Activated B cell treated with CpG ODN at 0.5 μM for 24 hours (primary cell): ENCODE measurements around the gene ADAMTS17. TPM values are rescaled to one million over a fixed set of nuclear protein-coding genes. Genes with fewer than 3 reads are reported as not detected.

ENCODE experiments used
- ATAC-seq: fragments of 200-7000 bp; cut with Tn5 transposase; one replicate; pipeline ENCODE4 v1.10.0; 2021; ENCODE audit warnings: low read depth, mild to moderate bottlenecking, moderate library complexity
- CTCF ChIA-PET: fragments of 350-600 bp; sonication (Branson Sonifier 250); formaldehyde crosslinking; loops from one replicate; lab custom pipeline; 2021; ENCODE audit warnings: antibody characterized with exemption; lab: Charles Lee
- POLR2A ChIA-PET: fragments of 350-600 bp; sonication (Branson Sonifier 250); formaldehyde crosslinking; loops from one replicate; lab custom pipeline; 2021; ENCODE audit warnings: antibody characterized with exemption; lab: Charles Lee
- DNase-seq: peaks from one replicate; pipeline ENCODE4 v3.0.0; 2022
- H3K27ac Mint-ChIP-seq: one replicate; pipeline ENCODE4 v1.8.0; 2020; ENCODE audit warnings: mixed read lengths
- H3K27me3 Mint-ChIP-seq: one replicate; pipeline ENCODE4 v1.8.0; 2021; ENCODE audit warnings: mixed read lengths
- H3K36me3 Mint-ChIP-seq: one replicate; pipeline ENCODE4 v1.8.0; 2021; ENCODE audit warnings: low read depth, mixed read lengths
- H3K4me1 Mint-ChIP-seq: one replicate; pipeline ENCODE4 v1.8.0; 2021; ENCODE audit warnings: mixed read lengths
- H3K4me3 Mint-ChIP-seq: one replicate; pipeline ENCODE4 v1.8.0; 2020; ENCODE audit warnings: mild to moderate bottlenecking, mixed read lengths
- H3K9me3 Mint-ChIP-seq: one replicate; pipeline ENCODE4 v1.8.0; 2020; ENCODE audit warnings: mixed read lengths
- CTCF ChIP-seq: fragments of 200-600 bp; IDR thresholded peaks from one replicate; pipeline ENCODE4 v1.8.0; 2022; ENCODE audit warnings: antibody characterized with exemption, mild to moderate bottlenecking
- intact Hi-C: fragments of 100-400 bp; cut with micrococcal nuclease; formaldehyde crosslinking; loops from one replicate; pipeline ENCODE4 v1.15.1; 2024
- total RNA-seq: library from RNA; stranded (reverse); gene quantifications from 2 replicates; pipeline ENCODE4 v1.2.3, GENCODE V29; 2022

Gene ADAMTS17
- total RNA-seq, 1 donor from 2014 or later, result 1.6 TPM

DNA sequence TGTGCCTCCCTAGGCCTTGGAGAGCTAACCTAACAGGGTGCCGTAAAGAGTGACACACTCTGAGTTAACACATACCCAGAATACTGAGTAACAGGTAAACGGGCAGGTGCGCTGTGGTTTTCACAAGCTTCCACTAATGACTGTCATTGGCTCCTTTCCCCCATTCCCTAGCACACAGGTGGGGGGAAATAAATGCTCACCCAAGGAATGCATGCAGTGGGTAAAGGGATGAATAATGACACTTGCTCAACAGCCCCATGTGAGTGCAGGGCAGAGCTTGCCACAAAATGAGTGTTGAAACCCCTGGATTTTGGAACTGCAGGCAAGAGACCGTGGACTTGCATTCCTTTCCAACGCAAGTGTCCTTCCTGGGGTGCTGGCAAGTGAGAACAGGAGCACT is 57.6 kb downstream of the ADAMTS17 start:
- no peak for TF ChIP-seq CTCF
- DNase-seq, result no peak
- H3K4me3 Mint-ChIP-seq, result no peak overlapping the region
- no peak for ATAC-seq
- ChIA-PET POLR2A (no interaction called here), CTCF (no interaction called here)
- peaks cover 4% of the 10 kb centered on the region for H3K9me3 Mint-ChIP-seq
- peaks cover 3% of the 10 kb centered on the region for H3K27me3 Mint-ChIP-seq
- intact Hi-C loops, result no loop called here
- H3K36me3 Mint-ChIP-seq, result no peaks in the 10 kb centered on the region
- H3K4me1 Mint-ChIP-seq, result no peaks in the 10 kb centered on the region
- no peak overlapping the region for H3K27ac Mint-ChIP-seq

GRCh38 chr15:100281096-100281917 is 60.5 kb downstream of the ADAMTS17 start:
- no peak for DNase-seq
- Mint-ChIP-seq H3K36me3 (no peaks in the 10 kb centered on the region), H3K9me3 (no peaks in the 10 kb centered on the region), H3K27me3 (peaks cover 1% of the 10 kb centered on the region), H3K4me3 (no peak overlapping the region), H3K4me1 (no peaks in the 10 kb centered on the region), H3K27ac (no peak overlapping the region)
- intact Hi-C loops, result no loop called here
- ATAC-seq, result no peak
- ChIA-PET POLR2A (no interaction called here), CTCF (no interaction called here)
- no peak for TF ChIP-seq CTCF

DNA sequence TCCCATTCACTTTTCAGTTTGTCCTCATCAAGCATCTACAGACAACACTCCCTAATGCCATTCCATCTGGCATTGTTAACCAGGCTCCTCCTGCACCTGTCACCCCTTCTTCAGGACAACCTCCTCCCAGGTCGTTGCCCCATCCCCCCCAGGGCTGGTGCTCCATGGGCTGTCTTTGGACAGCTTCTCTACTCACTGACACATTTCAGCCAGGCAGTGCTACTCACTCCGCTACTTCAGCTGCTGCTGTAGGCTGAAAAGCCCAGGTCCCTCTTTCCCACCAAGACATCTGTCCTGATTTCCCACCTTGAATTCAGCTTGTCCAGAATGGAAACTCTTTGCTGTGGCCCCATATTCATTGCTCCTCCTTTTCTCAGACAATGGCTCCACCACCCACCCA is 61.9 kb downstream of the ADAMTS17 start:
- DNase-seq (no peak), ATAC-seq (no peak)
- ChIA-PET POLR2A (no interaction called here), CTCF (no interaction called here)
- intact Hi-C loops, result no loop called here
- Mint-ChIP-seq H3K27me3 (peaks cover 1% of the 10 kb centered on the region), H3K36me3 (no peaks in the 10 kb centered on the region), H3K4me1 (no peaks in the 10 kb centered on the region), H3K4me3 (no peak overlapping the region), H3K27ac (no peak overlapping the region), H3K9me3 (no peaks in the 10 kb centered on the region)
- no peak for TF ChIP-seq CTCF

DNA sequence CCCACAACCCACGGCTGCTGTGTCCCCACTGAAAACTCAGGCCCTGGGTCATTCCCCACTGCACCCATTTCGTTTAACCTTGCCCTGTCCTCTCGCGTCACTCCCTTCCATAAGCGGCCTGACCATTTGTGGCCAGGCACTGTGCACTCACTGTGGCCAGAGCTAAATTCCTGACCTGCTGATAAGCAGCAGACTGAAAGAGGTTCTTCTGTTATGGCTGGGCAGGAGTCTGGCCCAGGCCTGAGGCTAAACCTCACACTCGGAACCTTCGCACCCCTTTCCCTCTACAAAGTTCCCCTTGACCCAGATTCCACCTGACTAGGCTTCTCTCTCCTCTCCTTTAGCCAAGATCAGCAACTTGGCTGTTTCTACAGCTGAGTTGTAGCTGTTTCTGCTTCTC is 62.3 kb downstream of the ADAMTS17 start:
- CTCF ChIA-PET, result no interaction called here
- H3K4me3 Mint-ChIP-seq, result no peak overlapping the region
- intact Hi-C loops, result no loop called here
- no peaks in the 10 kb centered on the region for H3K9me3 Mint-ChIP-seq
- no peak overlapping the region for H3K27ac Mint-ChIP-seq
- DNase-seq, result no peak
- TF ChIP-seq CTCF, result no peak
- POLR2A ChIA-PET, result no interaction called here
- no peaks in the 10 kb centered on the region for H3K36me3 Mint-ChIP-seq
- no peak for ATAC-seq
- no peaks in the 10 kb centered on the region for H3K4me1 Mint-ChIP-seq
- peaks cover 1% of the 10 kb centered on the region for H3K27me3 Mint-ChIP-seq

DNA sequence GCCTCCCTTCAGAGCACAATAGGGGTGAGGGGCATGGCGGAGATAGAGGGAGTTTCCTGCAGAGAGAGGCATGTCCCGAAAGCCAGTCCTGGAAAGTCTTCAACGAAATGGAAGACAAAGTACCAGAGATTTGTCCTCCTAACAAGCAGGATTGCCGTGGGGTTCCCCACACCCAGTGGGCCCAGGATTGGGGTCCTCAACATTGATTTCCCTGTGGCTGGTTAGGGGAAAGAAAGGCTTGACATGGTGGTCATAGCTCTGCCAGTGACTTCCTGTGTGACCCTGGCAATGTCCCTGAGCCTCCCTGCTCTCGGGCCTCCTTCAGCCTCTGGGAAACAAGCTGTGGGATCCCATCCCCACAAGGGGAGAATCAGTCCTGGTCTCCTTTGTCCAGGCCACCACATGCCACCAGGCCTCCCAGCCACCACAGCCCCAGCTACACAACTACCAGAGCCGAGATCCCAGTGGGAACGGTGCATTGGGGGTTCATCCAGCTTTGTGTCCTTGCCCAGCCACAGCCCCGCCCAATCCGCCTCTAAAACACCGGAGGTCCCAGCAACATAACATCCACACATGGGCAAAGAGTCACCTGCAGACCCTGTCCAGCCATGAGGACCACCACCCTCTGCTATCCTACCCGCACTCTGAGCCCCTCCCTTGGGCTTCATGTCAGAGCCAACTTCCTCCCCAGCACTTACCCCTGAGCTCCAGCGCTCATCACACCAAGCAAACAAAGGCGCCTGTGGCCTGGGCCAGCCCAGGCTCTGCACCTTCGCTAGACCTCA is 63.0 kb downstream of the ADAMTS17 start:
- no peak for ATAC-seq

More for the DNA sequence above, 63.0 kb downstream of the ADAMTS17 start:
- Mint-ChIP-seq H3K27me3 (peaks cover 1% of the 10 kb centered on the region), H3K4me1 (no peaks in the 10 kb centered on the region), H3K27ac (no peak overlapping the region), H3K36me3 (no peaks in the 10 kb centered on the region), H3K9me3 (peaks cover 2% of the 10 kb centered on the region), H3K4me3 (no peak overlapping the region)
- intact Hi-C loops, result no loop called here
- no peak for TF ChIP-seq CTCF
- no peak for DNase-seq
- POLR2A ChIA-PET, result no interaction called here
- CTCF ChIA-PET, result no interaction called here
